B cell (primary cell): ENCODE measurements around the gene PLS1. TPM values are rescaled to one million over a fixed set of nuclear protein-coding genes. Genes with fewer than 3 reads are reported as not detected.
"Not testable (repeated sequence)": the region's sequence is repeated elsewhere in the genome, so short reads cannot be mapped to it uniquely, and the experiment has no call there.

Experiments
- ATAC-seq: fragments of 200-7000 bp; cut with Tn5 transposase; one replicate; pipeline ENCODE4 v1.10.0; 2021; ENCODE audit warnings: low read depth, mild to moderate bottlenecking, moderate number of reproducible peaks, moderate library complexity
- CTCF ChIA-PET: fragments of 350-600 bp; sonication (Branson Sonifier 250); formaldehyde crosslinking; loops from one replicate; lab custom pipeline; 2021; ENCODE audit warnings: antibody characterized with exemption, inconsistent platforms; lab: Charles Lee
- POLR2A ChIA-PET: fragments of 350-600 bp; sonication (Branson Sonifier 250); formaldehyde crosslinking; loops from one replicate; lab custom pipeline; 2021; ENCODE audit warnings: antibody characterized with exemption; lab: Charles Lee
- DNase-seq: peaks from one replicate; pipeline ENCODE4 v3.0.0; 2013
- H2AFZ ChIP-seq: 2 replicates; pipeline ENCODE4 v1.6.1; 2012; ENCODE audit warnings: mild to moderate bottlenecking, low read depth, low read length; ENCODE audit not compliant: insufficient read depth, poor library complexity, severe bottlenecking
- H3K27ac ChIP-seq, 2 donors: 1 replicate in 1 of 2; 2 replicates in 1 of 2; pipeline ENCODE4 v1.5.1; 2012 to 2013; ENCODE audit warnings: low read length in 2 of 2, mild to moderate bottlenecking in 2 of 2, moderate library complexity in 1 of 2
- H3K27me3 ChIP-seq, 4 experiments: fragments of 200-600 bp in 1 of 4; sonication (generic) in 1 of 4; replicated peaks in 1 of 4; 1 replicate in 2 of 4; 2 replicates in 2 of 4; pipeline versions ENCODE4 v1.6.1 to v1.7.0; 2013 to 2016; ENCODE audit warnings: low read length in 3 of 4, mild to moderate bottlenecking in 2 of 4, mixed read lengths in 1 of 4, moderate library complexity in 1 of 4; ENCODE audit not compliant: insufficient read depth in 4 of 4, control insufficient read depth in 3 of 4; ENCODE audit errors: control extremely low read depth in 1 of 4
- H3K36me3 ChIP-seq, 2 experiments: replicated peaks in 1 of 2; 1 replicate in 1 of 2; 2 replicates in 1 of 2; pipeline versions ENCODE4 v1.6.1 to v1.7.1; 2013; ENCODE audit warnings: low read length in 1 of 2; ENCODE audit not compliant: insufficient read depth in 2 of 2, control insufficient read depth in 1 of 2; ENCODE audit errors: control extremely low read depth in 1 of 2, extremely low read depth in 1 of 2
- H3K4me1 ChIP-seq, 2 donors: fragments of 200-600 bp in 1 of 2; sonication (generic) in 1 of 2; 1 replicate in 1 of 2; 2 replicates in 1 of 2; pipeline versions ENCODE4 v1.5.1 to v1.6.1; 2013 to 2017; ENCODE audit warnings: low read length in 2 of 2; ENCODE audit not compliant: control insufficient read depth in 2 of 2, insufficient read depth in 2 of 2
- H3K4me2 ChIP-seq: replicated peaks from 2 replicates; pipeline ENCODE3; 2012; ENCODE audit warnings: mild to moderate bottlenecking, low read depth, low read length; ENCODE audit not compliant: poor library complexity, severe bottlenecking
- H3K4me3 ChIP-seq, 5 experiments: fragments of 200-600 bp in 1 of 5; sonication (generic) in 1 of 5; 1 replicate in 3 of 5; 2 replicates in 2 of 5; pipeline versions ENCODE4 v1.5.1 to v1.7.0; 2011 to 2016; ENCODE audit warnings: low read length in 4 of 5, mild to moderate bottlenecking in 4 of 5, low read depth in 2 of 5, control low read depth in 1 of 5, moderate library complexity in 1 of 5; ENCODE audit not compliant: insufficient read depth in 1 of 5; ENCODE audit errors: control extremely low read depth in 1 of 5, extremely low read depth in 1 of 5
- H3K79me2 ChIP-seq: fragments of 200-600 bp; sonication (generic); one replicate; pipeline ENCODE4 v1.6.0; 2016; ENCODE audit warnings: low read length; ENCODE audit not compliant: control insufficient read depth, insufficient read depth
- H3K9ac ChIP-seq: fragments of 200-600 bp; sonication (generic); 2 replicates; pipeline ENCODE4 v1.6.1; 2017; ENCODE audit warnings: mild to moderate bottlenecking, low read length, moderate library complexity
- H3K9me3 ChIP-seq, 3 donors: one replicate each; pipeline versions ENCODE4 v1.6.1 to v1.7.1; 2013; ENCODE audit warnings: low read length in 2 of 3; ENCODE audit not compliant: control insufficient read depth in 2 of 3, insufficient read depth in 1 of 3; ENCODE audit errors: control extremely low read depth in 1 of 3
- H4K20me1 ChIP-seq: 2 replicates; pipeline ENCODE4 v1.6.0; 2012; ENCODE audit warnings: mild to moderate bottlenecking, low read length; ENCODE audit not compliant: insufficient read depth, control insufficient read depth, poor library complexity, severe bottlenecking
- H3K27ac Mint-ChIP-seq: one replicate; pipeline ENCODE4 v1.8.0; 2021; ENCODE audit warnings: mixed read lengths
- H3K27me3 Mint-ChIP-seq: one replicate; pipeline ENCODE4 v1.8.0; 2021; ENCODE audit warnings: mixed read lengths
- H3K4me1 Mint-ChIP-seq: one replicate; pipeline ENCODE4 v1.8.0; 2021; ENCODE audit warnings: mixed read lengths
- H3K4me3 Mint-ChIP-seq: one replicate; pipeline ENCODE4 v1.8.0; 2021; ENCODE audit warnings: mixed read lengths
- H3K9me3 Mint-ChIP-seq: one replicate; pipeline ENCODE4 v1.8.0; 2022; ENCODE audit warnings: mixed read lengths; ENCODE audit not compliant: insufficient read depth
- EZH2 ChIP-seq: IDR thresholded peaks from 2 replicates; pipeline ENCODE4 v1.6.1; 2012; ENCODE audit warnings: borderline replicate concordance, low read depth, mild to moderate bottlenecking, moderate library complexity, low read length; ENCODE audit not compliant: insufficient read depth, poor library complexity, severe bottlenecking
- WGBS: methylation state at CpG from one replicate; pipeline ENCODE4 v1.1.5; 2013; ENCODE audit warnings: missing lambda C conversion rate; ENCODE audit not compliant: insufficient coverage; 5-methylcytosine and 5-hydroxymethylcytosine counted together
- intact Hi-C: fragments of 100-400 bp; cut with micrococcal nuclease; formaldehyde crosslinking; loops from one replicate; pipeline ENCODE4 v1.10.0; 2022
- polyA plus RNA-seq: library from polyadenylated mRNA; depleted of rRNA; stranded (reverse); fragments of >200 nt; gene quantifications from 2 replicates; pipeline ENCODE4 v1.2.3, GENCODE V29; 2012
- total RNA-seq, 2 donors: library from RNA; stranded (reverse); fragments of 120-200 nt in 1 of 2; gene quantifications; 1 replicate in 1 of 2; 2 replicates in 1 of 2; pipeline versions ENCODE4 v1.2.3 to v1.2.4, GENCODE V29; 2013 to 2022
- TF ChIP-seq, protein P1 (sequence below): fragments of 200-600 bp; IDR thresholded peaks from one replicate; pipeline ENCODE4 v1.8.0; 2022; ENCODE audit warnings: antibody characterized with exemption, mild to moderate bottlenecking

The PLS1 gene
- total and polyA plus RNA-seq, 2 donors (not counting 1 experiment from before 2014, with no cell fraction given): 0.13 to 0.74 TPM

DNA sequence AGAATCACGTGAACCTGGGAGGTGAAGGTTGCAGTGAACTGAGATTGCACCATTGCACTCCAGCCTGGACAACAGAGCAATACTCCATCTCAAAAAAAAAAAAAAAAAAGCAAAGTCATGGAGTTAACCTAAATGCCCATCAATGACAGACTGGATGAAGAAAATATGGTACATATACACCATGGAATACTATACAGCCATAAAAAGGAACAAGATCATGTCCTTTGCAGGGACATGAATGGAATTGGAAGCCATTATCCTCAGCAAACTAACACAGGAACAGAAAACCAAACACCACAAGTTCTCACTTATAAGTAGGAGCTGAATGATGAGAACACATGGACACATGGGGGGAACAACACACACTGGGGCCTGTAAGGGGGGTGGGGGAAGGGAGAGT lies 43.6 kb upstream of the PLS1 start:
- ATAC-seq, DNase-seq, H3K79me2 ChIP-seq, H3K27ac ChIP-seq, H3K4me1 ChIP-seq, H3K27ac Mint-ChIP-seq, H3K4me3 Mint-ChIP-seq, H3K4me3 ChIP-seq, H3K27me3 ChIP-seq, H3K9me3 ChIP-seq, H3K4me1 Mint-ChIP-seq, H3K9me3 Mint-ChIP-seq, H3K4me2 ChIP-seq, H2AFZ ChIP-seq, POLR2A ChIA-PET, intact Hi-C loops, H3K9ac ChIP-seq, H4K20me1 ChIP-seq, H3K27me3 Mint-ChIP-seq: not testable (repeated sequence)
- WGBS: no CpG with 5 or more reads among the region's 1 CpG
- peaks cover 4 to 77% of the 10 kb centered on the region in 2 experiments for H3K36me3 ChIP-seq
- CTCF ChIA-PET: interaction anchor here (0.6 kb wide), 1 partner anchor 135 kb away, joined by 3 read pairs; no protein-coding TSS in a partner anchor

DNA sequence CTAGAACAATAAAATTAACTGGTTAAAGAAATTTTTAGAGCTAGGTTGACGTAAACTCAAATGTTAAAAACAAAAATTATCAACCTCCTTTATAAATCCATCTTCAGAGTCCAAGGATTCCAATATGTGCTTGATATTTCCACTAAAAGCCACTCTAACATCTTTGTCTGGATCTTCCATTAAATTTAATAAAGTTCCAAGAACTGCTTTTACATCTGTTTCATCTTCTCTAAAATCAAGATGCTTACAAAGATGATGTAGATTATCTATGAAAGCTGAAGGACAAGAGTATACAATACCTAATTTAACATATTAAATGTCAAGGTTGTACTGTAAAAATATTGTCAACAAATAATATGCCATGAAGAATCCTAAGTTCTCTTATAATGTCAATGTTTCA lies 42.5 kb upstream of the PLS1 start:
- CTCF ChIA-PET: no interaction called here
- H3K27ac Mint-ChIP-seq: no peak overlapping the region

More for the DNA sequence above, 42.5 kb upstream of the PLS1 start:
- H3K4me2 ChIP-seq: no peak overlapping the region
- TF ChIP-seq, protein P1, sequence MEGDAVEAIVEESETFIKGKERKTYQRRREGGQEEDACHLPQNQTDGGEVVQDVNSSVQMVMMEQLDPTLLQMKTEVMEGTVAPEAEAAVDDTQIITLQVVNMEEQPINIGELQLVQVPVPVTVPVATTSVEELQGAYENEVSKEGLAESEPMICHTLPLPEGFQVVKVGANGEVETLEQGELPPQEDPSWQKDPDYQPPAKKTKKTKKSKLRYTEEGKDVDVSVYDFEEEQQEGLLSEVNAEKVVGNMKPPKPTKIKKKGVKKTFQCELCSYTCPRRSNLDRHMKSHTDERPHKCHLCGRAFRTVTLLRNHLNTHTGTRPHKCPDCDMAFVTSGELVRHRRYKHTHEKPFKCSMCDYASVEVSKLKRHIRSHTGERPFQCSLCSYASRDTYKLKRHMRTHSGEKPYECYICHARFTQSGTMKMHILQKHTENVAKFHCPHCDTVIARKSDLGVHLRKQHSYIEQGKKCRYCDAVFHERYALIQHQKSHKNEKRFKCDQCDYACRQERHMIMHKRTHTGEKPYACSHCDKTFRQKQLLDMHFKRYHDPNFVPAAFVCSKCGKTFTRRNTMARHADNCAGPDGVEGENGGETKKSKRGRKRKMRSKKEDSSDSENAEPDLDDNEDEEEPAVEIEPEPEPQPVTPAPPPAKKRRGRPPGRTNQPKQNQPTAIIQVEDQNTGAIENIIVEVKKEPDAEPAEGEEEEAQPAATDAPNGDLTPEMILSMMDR: no peak
- TF ChIP-seq EZH2: no peak
- H3K9me3 ChIP-seq: no peaks in the 10 kb centered on the region
- H3K4me3 Mint-ChIP-seq: no peak overlapping the region
- peaks cover 6% of the 10 kb centered on the region for H3K9me3 Mint-ChIP-seq
- H3K27ac ChIP-seq: no peak overlapping the region
- H3K27me3 ChIP-seq: no peaks in the 10 kb centered on the region
- no CpG with 5 or more reads among the region's 1 CpG for WGBS
- peaks cover 4 to 69% of the 10 kb centered on the region in 2 experiments for H3K36me3 ChIP-seq
- no peaks in the 10 kb centered on the region for H4K20me1 ChIP-seq
- DNase-seq: no peak
- no peaks in the 10 kb centered on the region for H3K4me1 ChIP-seq
- intact Hi-C loops: no loop called here
- H3K79me2 ChIP-seq: no peaks in the 10 kb centered on the region
- ATAC-seq: no peak
- H3K4me3 ChIP-seq: no peak overlapping the region
- POLR2A ChIA-PET: no interaction called here
- no peak overlapping the region for H2AFZ ChIP-seq
- no peak overlapping the region for H3K9ac ChIP-seq
- no peaks in the 10 kb centered on the region for H3K4me1 Mint-ChIP-seq
- H3K27me3 Mint-ChIP-seq: no peaks in the 10 kb centered on the region
